ENCODE measurements around the gene PGAP6.

- TF ChIP-seq CTCF (IDR thresholded peaks at IDR 0.05) (no peak), POLR2A (IDR thresholded peaks at IDR 0.05) (no peak)
Measured at GRCh38 chr16:426115-426905, 44.5 kb upstream of the PGAP6 start.
